HL-60/S4 treated with retinoic acid at 250 ng/mL for 4 days and 3 days (cell line): Measurements from ENCODE around the gene TMC4.
"Not testable (repeated sequence)": the region's sequence is repeated elsewhere in the genome, so short reads cannot be mapped to it uniquely, and the experiment has no call there.

Experiments
- in situ Hi-C: fragments of 300-500 bp; cut with MboI; formaldehyde crosslinking; loops from 2 replicates; pipeline ENCODE4 v1.7.0; 2022; ENCODE audit warnings: low sequenced_read_pairs

TMC4 gene

DNA sequence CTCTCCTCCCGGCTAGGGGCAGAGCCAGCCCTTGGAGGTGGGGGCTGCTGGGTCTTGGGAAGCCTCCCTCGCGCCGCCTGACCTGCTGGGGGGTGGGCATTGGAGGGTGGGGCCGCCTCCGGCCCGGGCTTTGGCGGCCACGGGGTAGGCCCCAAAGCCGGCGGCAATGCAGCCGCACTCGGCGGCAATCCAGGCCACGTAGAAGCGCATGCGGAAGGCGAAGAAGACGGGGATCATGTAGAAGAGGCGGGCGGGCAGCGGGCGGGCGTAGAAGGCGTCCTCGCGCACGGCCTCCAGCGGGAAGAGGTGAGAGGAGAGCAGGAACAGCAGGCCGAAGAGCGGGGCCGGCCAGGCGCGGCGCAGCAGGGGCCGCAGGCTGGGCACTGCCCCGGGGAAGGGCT is 7.7 kb upstream of the TMC4 start:
- in situ Hi-C loops, result no loop called here

GRCh38 chr19:54179921-54180461 is 7.0 kb upstream of the TMC4 start:
- in situ Hi-C loops, result no loop called here

DNA sequence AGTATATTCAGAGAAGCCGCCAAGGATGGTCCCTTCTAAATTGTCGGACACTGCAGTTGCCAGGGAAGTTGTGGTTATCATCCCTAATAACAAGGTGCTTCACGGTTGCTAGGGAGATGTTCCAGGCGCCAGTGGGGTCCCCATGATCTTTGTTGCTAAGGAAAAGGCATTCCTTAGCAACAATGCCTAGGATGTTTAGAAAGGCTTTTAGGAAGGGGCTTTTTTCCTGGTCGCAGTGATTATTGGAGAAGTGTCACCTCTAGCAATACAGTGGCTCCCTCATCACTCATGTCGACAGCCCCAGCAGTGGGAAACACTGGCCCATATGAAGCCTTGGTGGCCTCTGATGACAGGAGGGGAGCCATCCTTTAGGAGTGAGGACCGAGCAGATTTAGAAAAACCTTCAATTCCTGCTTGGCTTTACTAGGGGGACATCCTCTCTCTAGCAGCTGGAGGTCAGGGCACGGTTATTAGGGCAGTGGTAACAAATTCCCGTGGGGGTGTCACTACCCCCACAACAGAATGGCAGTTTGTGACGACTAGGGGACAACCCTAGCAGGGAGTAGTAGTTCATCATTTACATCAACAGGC is 6.4 kb upstream of the TMC4 start:
- in situ Hi-C loops, result no loop called here

GRCh38 chr19:54178581-54179261 is 5.8 kb upstream of the TMC4 start:
- in situ Hi-C loops, result no loop called here

- in situ Hi-C loops, result no loop called here
These were observed 1.2 kb upstream of the TMC4 start for GRCh38 chr19:54173951-54174834.

GRCh38 chr19:54173359-54173699 is 369 bp upstream of the TMC4 start:
- in situ Hi-C loops, result no loop called here

GRCh38 chr19:54171736-54172431 is 1.1 kb downstream of the TMC4 start:
- in situ Hi-C loops, result not testable (repeated sequence)

DNA sequence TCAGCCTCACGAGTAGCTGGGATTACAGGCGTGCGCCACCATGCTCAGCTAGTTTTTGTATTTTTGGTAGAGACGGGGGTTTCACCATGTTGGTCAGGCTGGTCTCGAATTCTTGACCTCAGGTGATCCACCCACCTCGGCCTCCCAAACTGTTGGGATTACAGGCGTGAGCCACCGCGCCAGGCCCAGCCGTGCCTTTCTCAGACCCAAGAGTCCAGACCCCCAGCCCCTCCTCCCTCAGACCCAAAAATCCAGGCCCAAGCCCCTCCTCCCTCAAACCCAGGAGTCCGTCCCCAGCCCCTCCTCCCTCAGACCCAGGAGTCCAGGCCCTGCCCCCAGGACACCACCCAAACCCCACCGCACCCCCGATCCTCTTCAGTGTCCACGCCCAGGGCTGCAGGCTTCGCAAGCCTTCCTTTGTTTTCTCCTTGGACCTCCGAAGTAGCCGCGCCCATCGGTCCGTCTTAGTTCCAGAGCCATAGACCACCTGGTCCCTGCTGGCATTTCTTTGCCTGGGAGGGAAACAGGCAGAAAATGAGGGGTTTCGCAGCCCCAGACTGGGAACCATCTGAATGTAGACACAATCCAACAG is 3.7 kb downstream of the TMC4 start:
- in situ Hi-C loops, result no loop called here

- in situ Hi-C loops, result no loop called here
These were observed 4.6 kb downstream of the TMC4 start for GRCh38 chr19:54168174-54168917.

- in situ Hi-C loops, result no loop called here
These were observed 7.7 kb downstream of the TMC4 start for GRCh38 chr19:54165222-54165621.

- in situ Hi-C loops, result no loop called here
These were observed 8.4 kb downstream of the TMC4 start for GRCh38 chr19:54164369-54165068.

GRCh38 chr19:54162884-54163283 is 10.1 kb downstream of the TMC4 start:
- in situ Hi-C loops, result no loop called here

- in situ Hi-C loops, result no loop called here
These were observed 10.6 kb downstream of the TMC4 start for GRCh38 chr19:54162241-54162805.

GRCh38 chr19:54160854-54161253 is 12.1 kb downstream of the TMC4 start:
- in situ Hi-C loops, result no loop called here

DNA sequence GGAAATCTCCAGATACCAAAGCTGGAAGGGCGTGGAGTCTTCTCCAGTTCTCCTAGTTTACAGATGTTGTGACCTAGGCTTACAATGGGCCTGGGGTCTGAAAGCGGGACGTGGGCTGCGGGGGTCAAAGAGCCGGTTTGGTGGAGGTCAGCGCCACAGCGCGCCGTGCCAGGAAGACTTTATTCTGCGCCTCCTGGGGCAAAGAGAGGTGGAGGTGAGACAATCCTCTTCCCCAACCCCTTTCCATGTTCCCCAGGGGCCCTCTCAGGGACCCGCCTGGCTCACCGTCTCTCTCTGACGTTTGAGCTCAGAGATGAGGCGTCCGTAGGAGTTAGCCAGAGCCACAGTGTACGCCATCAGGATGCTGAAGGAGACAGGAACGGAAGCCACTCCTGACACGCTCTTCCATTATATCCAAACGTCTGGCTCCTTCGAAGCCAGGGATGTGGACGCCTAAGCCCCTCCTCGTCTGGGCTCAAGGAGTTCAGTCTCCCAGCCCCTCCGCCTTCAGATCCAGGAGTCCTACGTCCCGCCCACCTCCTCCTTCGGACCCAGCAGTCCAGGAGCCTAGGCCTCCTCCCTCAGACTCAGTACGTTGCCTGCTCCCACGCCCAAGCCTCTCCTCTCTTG is 12.7 kb downstream of the TMC4 start:
- in situ Hi-C loops, result no loop called here

DNA sequence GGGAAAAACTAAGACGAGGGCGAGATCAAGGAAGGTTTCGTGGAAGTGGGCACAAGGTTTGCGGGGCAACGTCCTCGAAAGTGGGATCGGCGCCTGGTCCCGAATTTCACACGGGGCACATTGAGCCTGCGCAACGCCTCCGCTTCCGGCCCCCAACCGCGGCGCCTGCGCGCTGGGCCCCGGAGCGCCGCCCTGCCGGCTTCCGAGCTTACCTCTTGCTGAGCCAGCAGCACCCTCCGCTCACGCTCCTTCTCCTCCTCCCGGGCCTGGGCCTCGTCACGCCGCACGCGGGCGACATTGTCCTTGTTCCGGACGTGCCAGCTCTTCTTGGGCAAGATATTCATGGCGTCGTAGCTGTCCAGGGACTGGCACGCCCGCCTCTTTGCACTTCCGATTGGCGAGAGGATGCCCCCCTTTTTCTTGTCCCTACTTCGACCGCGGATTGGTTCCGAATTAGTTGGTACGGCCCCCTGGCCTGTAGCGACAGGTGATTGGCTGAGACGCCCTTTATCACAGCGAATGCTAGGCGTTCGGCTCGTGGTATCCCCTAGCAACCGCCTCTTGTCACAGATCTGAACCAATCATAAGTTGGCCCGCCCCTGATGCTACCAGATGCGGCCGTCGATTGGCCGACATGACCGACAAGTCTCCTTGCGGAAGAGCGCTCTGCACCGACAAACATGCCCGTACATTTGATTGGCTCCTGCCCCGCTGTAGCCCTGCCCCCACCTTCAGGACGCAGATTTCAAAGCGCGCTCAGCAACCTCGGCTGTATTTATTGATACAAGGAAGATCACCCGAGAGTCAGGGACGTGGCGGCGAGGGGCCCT is 13.4 kb downstream of the TMC4 start, which contains the start of gene LENG1:
Gene LENG1, minus strand, starts transcription at position 370 of the 830 bp plus-strand sequence. Its CDS starts 26 bp downstream, at position 344.
- in situ Hi-C loops, result no loop called here

DNA sequence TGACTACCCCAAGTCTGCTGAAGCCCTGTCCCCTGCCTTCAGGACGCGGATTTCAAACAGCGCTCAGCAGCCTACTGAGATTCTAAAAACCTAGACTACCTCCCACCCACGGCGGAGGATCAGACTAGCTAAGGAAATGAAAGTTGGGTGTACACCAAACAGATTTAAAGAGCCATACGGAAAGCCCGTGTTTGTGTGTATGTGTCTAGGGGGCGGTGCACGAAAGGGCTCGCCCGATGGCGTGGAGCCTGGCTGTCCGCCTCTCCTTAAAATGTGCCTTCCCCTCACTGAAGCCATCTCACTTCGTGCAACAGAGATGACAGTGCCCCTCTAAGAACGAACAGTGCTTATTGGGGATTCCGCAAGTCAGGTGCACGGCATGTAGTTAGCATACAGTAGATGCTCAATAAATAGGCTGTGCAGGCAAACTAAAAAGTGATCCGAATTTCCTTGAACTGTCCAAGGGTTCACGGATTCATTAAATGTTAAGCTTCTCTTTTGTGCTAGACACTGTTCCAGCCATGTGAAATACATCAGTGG is 14.1 kb downstream of the TMC4 start:
- in situ Hi-C loops, result no loop called here
